Measurements from ENCODE around the gene C17orf67.
A peak's percentile ranks its signal among the peaks of the same experiment; 100 is the strongest.

C17orf67 gene

DNA sequence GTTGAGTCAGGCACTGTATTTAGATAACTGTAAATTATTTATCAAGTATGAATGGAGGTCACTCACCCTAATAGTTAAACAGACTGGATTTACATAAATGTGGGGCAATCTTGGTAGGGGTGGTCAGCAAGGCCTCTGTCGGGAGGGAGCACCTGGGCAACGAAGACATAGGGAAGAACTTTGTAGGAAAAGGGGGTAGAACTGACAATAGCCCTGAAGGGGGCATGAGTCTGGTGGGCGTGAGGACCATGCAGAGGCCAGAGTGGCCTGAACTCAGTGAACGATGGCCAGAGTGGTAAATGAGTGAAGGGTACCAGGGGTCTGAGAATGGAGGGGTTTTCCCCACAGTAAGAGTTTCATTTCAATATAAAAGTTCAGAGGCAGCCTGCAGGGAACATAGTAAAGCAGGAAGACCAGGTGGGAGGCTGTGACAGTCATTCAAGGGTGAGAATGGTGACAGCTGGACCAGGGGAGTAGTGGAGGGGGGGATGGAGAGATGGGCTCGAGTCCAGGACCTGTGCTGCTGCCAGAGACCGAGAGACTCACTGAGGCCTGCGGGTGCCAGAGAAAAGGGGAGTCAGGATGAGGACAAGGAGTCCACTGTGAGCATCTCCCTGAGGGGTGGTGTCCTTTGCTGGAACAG is 2.9 kb downstream of the C17orf67 start:
- H3K27ac ChIP-seq, result 0 out of 2 replicates have a peak overlapping the region, but pooled peaks have one; percentile 1
- ChIA-PET CTCF (no interaction called here), POLR2A (ENCODE audit: low non-redundant PET) (no interaction called here)
- TF ChIP-seq, protein P1, sequence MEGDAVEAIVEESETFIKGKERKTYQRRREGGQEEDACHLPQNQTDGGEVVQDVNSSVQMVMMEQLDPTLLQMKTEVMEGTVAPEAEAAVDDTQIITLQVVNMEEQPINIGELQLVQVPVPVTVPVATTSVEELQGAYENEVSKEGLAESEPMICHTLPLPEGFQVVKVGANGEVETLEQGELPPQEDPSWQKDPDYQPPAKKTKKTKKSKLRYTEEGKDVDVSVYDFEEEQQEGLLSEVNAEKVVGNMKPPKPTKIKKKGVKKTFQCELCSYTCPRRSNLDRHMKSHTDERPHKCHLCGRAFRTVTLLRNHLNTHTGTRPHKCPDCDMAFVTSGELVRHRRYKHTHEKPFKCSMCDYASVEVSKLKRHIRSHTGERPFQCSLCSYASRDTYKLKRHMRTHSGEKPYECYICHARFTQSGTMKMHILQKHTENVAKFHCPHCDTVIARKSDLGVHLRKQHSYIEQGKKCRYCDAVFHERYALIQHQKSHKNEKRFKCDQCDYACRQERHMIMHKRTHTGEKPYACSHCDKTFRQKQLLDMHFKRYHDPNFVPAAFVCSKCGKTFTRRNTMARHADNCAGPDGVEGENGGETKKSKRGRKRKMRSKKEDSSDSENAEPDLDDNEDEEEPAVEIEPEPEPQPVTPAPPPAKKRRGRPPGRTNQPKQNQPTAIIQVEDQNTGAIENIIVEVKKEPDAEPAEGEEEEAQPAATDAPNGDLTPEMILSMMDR (conservative IDR thresholded peaks at IDR 0.05; ENCODE audit: low read depth), result no peak
- DNase-seq (ENCODE audit: low spot score), result no peak

- DNase-seq (ENCODE audit: low spot score), result no peak
- TF ChIP-seq, protein P1 (conservative IDR thresholded peaks at IDR 0.05; ENCODE audit: low read depth), result no peak
- ChIA-PET POLR2A (ENCODE audit: low non-redundant PET) (no interaction called here), CTCF (no interaction called here)
- no peak overlapping the region for H3K27ac ChIP-seq
Observed at GRCh38 chr17:56826611-56827414, 6.9 kb downstream of the C17orf67 start.

GRCh38 chr17:56824503-56824902 is 9.2 kb downstream of the C17orf67 start:
- CTCF ChIA-PET, result interaction anchor here (0.9 kb wide), 1 partner anchor 109 kb away, joined by 4 read pairs; no protein-coding TSS in a partner anchor
- TF ChIP-seq, protein P1 (conservative IDR thresholded peaks at IDR 0.05; ENCODE audit: low read depth), result no peak

GRCh38 chr17:56823848-56824247 is 9.9 kb downstream of the C17orf67 start:
- ChIA-PET POLR2A (ENCODE audit: low non-redundant PET) (no interaction called here), CTCF (interaction anchor here (0.6 to 0.7 kb wide), 3 partner anchors 104 to 1500 kb away, joined by 3 read pairs; no protein-coding TSS in a partner anchor)
- H3K27ac ChIP-seq, result no peak overlapping the region
- TF ChIP-seq, protein P1 (conservative IDR thresholded peaks at IDR 0.05; ENCODE audit: low read depth), result no peak
- no peak for DNase-seq (ENCODE audit: low spot score)

More at GRCh38 chr17:56824503-56824902, 9.2 kb downstream of the C17orf67 start:
- POLR2A ChIA-PET (ENCODE audit: low non-redundant PET), result no interaction called here
- no peak overlapping the region for H3K27ac ChIP-seq
- no peak for DNase-seq (ENCODE audit: low spot score)

DNA sequence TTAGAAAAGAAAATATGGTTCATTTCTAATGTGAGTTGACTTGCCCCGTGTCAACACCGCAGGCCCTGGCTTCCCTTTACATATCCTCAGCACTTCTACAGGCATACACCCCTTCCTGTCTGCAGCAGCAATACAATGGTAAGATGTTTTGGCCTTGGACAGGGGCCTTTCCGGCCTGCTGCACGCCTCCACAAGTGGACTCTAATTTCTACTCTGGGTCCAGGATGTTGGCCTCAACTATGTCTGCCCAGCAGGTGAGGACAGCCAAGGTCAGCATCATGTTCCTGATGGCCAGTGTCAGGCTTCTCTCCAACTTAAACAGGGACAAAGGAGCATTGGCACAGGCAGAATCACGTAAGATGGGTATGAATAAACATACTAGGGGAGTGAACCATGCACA is 11.0 kb downstream of the C17orf67 start:
- ChIA-PET CTCF (no interaction called here), POLR2A (ENCODE audit: low non-redundant PET) (no interaction called here)
- no peak overlapping the region for H3K27ac ChIP-seq
- DNase-seq (ENCODE audit: low spot score), result no peak
- TF ChIP-seq, protein P1 (conservative IDR thresholded peaks at IDR 0.05; ENCODE audit: low read depth), result no peak

DNA sequence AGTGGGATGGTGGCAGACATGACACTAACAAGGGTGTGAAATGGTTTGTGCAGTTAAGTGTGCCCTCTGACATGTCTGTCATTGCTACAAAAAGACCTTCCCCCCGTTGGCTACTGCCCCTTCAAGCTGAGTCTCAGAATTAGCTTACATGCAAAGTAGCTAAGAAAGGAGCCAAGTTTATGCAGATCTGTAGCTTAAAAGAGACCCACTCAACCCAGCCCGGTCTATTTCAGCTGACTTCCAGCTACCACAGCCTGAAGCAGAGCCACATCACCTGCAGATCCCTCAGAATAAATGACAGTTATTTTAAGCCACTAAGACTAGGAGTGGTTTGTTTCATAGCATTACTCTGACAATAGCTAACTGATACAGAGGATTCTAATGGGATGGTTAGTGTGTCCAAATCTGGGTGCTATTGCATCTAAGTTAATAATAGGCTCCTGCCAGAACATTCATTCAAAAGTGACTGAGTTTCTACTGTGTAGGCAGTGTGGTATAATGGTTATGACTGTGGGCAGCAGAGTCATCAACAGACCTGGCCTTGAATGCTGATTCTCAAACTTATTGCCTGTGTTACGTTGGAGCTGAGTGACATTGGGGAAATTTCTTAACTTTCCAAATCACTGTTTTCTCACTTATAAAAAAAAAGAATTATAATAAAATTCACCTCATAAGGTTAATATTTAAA is 11.7 kb downstream of the C17orf67 start:
- POLR2A ChIA-PET (ENCODE audit: low non-redundant PET), result no interaction called here

More for the DNA sequence above, 11.7 kb downstream of the C17orf67 start:
- TF ChIP-seq, protein P1 (conservative IDR thresholded peaks at IDR 0.05; ENCODE audit: low read depth), result no peak
- H3K27ac ChIP-seq, result no peak overlapping the region
- CTCF ChIA-PET, result interaction anchor here (0.6 kb wide), 1 partner anchor 21 kb away, joined by 3 read pairs; no protein-coding TSS in a partner anchor
- no peak for DNase-seq (ENCODE audit: low spot score)
